ENCODE data around the gene ATP6V0C. TPM values are rescaled to one million over a fixed set of nuclear protein-coding genes. Genes with fewer than 3 reads are reported as not detected.

ATP6V0C gene
- total and polyA plus RNA-seq, 4 donors = 17.6 to 132 (median 60.6) TPM

- TF ChIP-seq TAF1 (conservative IDR thresholded peaks at IDR 0.05) (no peak), HNF4G (IDR thresholded peaks at IDR 0.05) (no peak), ATF3 (IDR thresholded peaks at IDR 0.05) (no peak), YY1 (IDR thresholded peaks at IDR 0.05) (no peak)
These were observed 32.1 kb upstream of the ATP6V0C start (continued) for GRCh38 chr16:2481676-2482075.

DNA sequence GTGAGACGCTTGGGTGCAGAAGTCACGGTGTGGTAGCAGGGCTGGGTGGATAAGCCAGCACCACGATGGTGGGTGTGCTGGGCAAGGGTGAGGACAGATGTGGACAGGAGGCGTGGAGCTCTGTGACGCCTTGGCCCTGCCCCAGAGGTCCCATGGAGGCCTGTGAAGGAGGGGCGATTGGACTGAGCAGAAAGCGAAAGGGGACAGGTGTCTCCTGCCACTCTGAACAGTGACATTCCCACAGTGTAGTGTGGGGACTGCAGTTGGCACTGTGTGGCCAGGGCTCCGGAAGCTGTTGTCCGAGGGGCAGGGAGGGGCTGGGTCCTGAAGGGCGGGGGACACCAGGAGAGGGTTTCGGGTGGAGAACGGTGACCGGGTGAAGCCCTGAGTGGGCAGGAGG lies 31.5 kb upstream of the ATP6V0C start:
- TF ChIP-seq, protein P1, sequence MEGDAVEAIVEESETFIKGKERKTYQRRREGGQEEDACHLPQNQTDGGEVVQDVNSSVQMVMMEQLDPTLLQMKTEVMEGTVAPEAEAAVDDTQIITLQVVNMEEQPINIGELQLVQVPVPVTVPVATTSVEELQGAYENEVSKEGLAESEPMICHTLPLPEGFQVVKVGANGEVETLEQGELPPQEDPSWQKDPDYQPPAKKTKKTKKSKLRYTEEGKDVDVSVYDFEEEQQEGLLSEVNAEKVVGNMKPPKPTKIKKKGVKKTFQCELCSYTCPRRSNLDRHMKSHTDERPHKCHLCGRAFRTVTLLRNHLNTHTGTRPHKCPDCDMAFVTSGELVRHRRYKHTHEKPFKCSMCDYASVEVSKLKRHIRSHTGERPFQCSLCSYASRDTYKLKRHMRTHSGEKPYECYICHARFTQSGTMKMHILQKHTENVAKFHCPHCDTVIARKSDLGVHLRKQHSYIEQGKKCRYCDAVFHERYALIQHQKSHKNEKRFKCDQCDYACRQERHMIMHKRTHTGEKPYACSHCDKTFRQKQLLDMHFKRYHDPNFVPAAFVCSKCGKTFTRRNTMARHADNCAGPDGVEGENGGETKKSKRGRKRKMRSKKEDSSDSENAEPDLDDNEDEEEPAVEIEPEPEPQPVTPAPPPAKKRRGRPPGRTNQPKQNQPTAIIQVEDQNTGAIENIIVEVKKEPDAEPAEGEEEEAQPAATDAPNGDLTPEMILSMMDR (IDR thresholded peaks at IDR 0.05; ENCODE audit: low read depth, low read length, missing input control) = no peak
- TF ChIP-seq YY1 (IDR thresholded peaks at IDR 0.05) = no peak
- TF ChIP-seq RAD21 (IDR thresholded peaks at IDR 0.05) = no peak
- TF ChIP-seq FOXA2 (IDR thresholded peaks at IDR 0.05) = no peak
- TF ChIP-seq, protein P2, sequence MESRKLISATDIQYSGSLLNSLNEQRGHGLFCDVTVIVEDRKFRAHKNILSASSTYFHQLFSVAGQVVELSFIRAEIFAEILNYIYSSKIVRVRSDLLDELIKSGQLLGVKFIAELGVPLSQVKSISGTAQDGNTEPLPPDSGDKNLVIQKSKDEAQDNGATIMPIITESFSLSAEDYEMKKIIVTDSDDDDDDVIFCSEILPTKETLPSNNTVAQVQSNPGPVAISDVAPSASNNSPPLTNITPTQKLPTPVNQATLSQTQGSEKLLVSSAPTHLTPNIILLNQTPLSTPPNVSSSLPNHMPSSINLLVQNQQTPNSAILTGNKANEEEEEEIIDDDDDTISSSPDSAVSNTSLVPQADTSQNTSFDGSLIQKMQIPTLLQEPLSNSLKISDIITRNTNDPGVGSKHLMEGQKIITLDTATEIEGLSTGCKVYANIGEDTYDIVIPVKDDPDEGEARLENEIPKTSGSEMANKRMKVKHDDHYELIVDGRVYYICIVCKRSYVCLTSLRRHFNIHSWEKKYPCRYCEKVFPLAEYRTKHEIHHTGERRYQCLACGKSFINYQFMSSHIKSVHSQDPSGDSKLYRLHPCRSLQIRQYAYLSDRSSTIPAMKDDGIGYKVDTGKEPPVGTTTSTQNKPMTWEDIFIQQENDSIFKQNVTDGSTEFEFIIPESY (IDR thresholded peaks at IDR 0.05) = no peak
- TF ChIP-seq RXRA (IDR thresholded peaks at IDR 0.05) = no peak
- no peak for TF ChIP-seq FOXA1 (IDR thresholded peaks at IDR 0.05)
- TF ChIP-seq EGR1 (IDR thresholded peaks at IDR 0.05; ENCODE audit: low read depth in 2 of 2) = no peak
- no peak for TF ChIP-seq GABPA (IDR thresholded peaks at IDR 0.05 in 1 of 2, conservative IDR thresholded peaks at IDR 0.05 in 1 of 2)
- TF ChIP-seq, protein P3, sequence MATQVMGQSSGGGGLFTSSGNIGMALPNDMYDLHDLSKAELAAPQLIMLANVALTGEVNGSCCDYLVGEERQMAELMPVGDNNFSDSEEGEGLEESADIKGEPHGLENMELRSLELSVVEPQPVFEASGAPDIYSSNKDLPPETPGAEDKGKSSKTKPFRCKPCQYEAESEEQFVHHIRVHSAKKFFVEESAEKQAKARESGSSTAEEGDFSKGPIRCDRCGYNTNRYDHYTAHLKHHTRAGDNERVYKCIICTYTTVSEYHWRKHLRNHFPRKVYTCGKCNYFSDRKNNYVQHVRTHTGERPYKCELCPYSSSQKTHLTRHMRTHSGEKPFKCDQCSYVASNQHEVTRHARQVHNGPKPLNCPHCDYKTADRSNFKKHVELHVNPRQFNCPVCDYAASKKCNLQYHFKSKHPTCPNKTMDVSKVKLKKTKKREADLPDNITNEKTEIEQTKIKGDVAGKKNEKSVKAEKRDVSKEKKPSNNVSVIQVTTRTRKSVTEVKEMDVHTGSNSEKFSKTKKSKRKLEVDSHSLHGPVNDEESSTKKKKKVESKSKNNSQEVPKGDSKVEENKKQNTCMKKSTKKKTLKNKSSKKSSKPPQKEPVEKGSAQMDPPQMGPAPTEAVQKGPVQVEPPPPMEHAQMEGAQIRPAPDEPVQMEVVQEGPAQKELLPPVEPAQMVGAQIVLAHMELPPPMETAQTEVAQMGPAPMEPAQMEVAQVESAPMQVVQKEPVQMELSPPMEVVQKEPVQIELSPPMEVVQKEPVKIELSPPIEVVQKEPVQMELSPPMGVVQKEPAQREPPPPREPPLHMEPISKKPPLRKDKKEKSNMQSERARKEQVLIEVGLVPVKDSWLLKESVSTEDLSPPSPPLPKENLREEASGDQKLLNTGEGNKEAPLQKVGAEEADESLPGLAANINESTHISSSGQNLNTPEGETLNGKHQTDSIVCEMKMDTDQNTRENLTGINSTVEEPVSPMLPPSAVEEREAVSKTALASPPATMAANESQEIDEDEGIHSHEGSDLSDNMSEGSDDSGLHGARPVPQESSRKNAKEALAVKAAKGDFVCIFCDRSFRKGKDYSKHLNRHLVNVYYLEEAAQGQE (IDR thresholded peaks at IDR 0.05) = no peak
- TF ChIP-seq, protein P4, sequence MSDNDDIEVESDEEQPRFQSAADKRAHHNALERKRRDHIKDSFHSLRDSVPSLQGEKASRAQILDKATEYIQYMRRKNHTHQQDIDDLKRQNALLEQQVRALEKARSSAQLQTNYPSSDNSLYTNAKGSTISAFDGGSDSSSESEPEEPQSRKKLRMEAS (IDR thresholded peaks at IDR 0.05) = no peak
- no peak for TF ChIP-seq ATF3 (IDR thresholded peaks at IDR 0.05)
- no peak for TF ChIP-seq HNF4G (IDR thresholded peaks at IDR 0.05)
- no peak for TF ChIP-seq NR2F2 (IDR thresholded peaks at IDR 0.05)
- no peak for TF ChIP-seq SP1 (IDR thresholded peaks at IDR 0.05)
- no peak for TF ChIP-seq TAF1 (conservative IDR thresholded peaks at IDR 0.05)
- no peak for TF ChIP-seq HNF4A (conservative IDR thresholded peaks at IDR 0.05)
- no peak for TF ChIP-seq JUND (IDR thresholded peaks at IDR 0.05)
- Histone ChIP-seq H3K4me3 (ENCODE audit: low read depth in 1 of 3, low read length in 3 of 3) (no peak overlapping the region), H3K27ac (ENCODE audit: low read depth in 1 of 2, low read length in 2 of 2) (no peak overlapping the region), H3K36me3 (ENCODE audit: control insufficient read depth in 4 of 4, insufficient read depth in 3 of 4, low read depth in 1 of 4, low read length in 3 of 4) (no peaks in the 10 kb centered on the region), H3K9ac (ENCODE audit: low read depth in 1 of 2, low read length in 2 of 2) (no peak overlapping the region), H3K9me3 (ENCODE audit: control insufficient read depth in 4 of 4, low read length in 3 of 4) (no peaks in the 10 kb centered on the region), H3K27me3 (ENCODE audit: control insufficient read depth in 4 of 4, insufficient read depth in 4 of 4, low read length in 3 of 4) (no peaks in the 10 kb centered on the region), H3K4me1 (ENCODE audit: control insufficient read depth in 4 of 4, insufficient read depth in 4 of 4, low read length in 3 of 4) (peaks cover 20 to 58% (median 34%) of the 10 kb centered on the region in 4 donors)
- DNase-seq (ENCODE audit: low spot score) = no peak
- WGBS = 90% methylated on average over 13 of the region's 13 CpGs

Measured in liver (tissue), 9 donors.